GM19193 (cell line): Measurements from ENCODE around the gene ADAMTS3.

Experiments
- POLR2A ChIP-seq: IDR thresholded peaks from 4 replicates; pipeline ENCODE4 v1.6.1; 2011; ENCODE audit not compliant: insufficient read depth, insufficient read length; ENCODE audit errors: extremely low read depth

ADAMTS3 gene

GRCh38 chr4:72568959-72569718 lies at the start of gene ADAMTS3:
Gene ADAMTS3, minus strand, starts transcription at chr4:72569221. Its CDS starts 459 bp downstream, at chr4:72568762.
- no peak for TF ChIP-seq POLR2A

- no peak for TF ChIP-seq POLR2A
These were observed 44.9 kb upstream of the ADAMTS3 start for GRCh38 chr4:72613959-72614358.

- no peak for TF ChIP-seq POLR2A
These were observed 37.7 kb upstream of the ADAMTS3 start for GRCh38 chr4:72606751-72607150.

GRCh38 chr4:72604324-72604723 lies 35.3 kb upstream of the ADAMTS3 start:
- no peak for TF ChIP-seq POLR2A

- no peak for TF ChIP-seq POLR2A
These were observed 33.7 kb upstream of the ADAMTS3 start for GRCh38 chr4:72602396-72603376.

GRCh38 chr4:72591547-72592454 lies 22.8 kb upstream of the ADAMTS3 start:
- TF ChIP-seq POLR2A = no peak

GRCh38 chr4:72587334-72587733 lies 18.3 kb upstream of the ADAMTS3 start:
- no peak for TF ChIP-seq POLR2A

- no peak for TF ChIP-seq POLR2A
These were observed 13.8 kb upstream of the ADAMTS3 start for GRCh38 chr4:72582853-72583252.

GRCh38 chr4:72577211-72577610 lies 8.2 kb upstream of the ADAMTS3 start:
- no peak for TF ChIP-seq POLR2A

- no peak for TF ChIP-seq POLR2A
These were observed 2.3 kb upstream of the ADAMTS3 start for GRCh38 chr4:72571337-72571736.

- TF ChIP-seq POLR2A = no peak
These were observed 756 bp upstream of the ADAMTS3 start for GRCh38 chr4:72569719-72570235.

- no peak for TF ChIP-seq POLR2A
These were observed 973 bp downstream of the ADAMTS3 start for GRCh38 chr4:72567821-72568675.

- no peak for TF ChIP-seq POLR2A
These were observed 2.0 kb downstream of the ADAMTS3 start for GRCh38 chr4:72567036-72567435.
